Breast epithelium (tissue), 4 donors: ENCODE data around the gene EEPD1. TPM values are rescaled to one million over a fixed set of nuclear protein-coding genes. Genes with fewer than 3 reads are reported as not detected.

Source experiments
- DNase-seq, 2 donors: peaks; one replicate each; pipeline ENCODE4 v3.0.0-alpha.2; 2019; ENCODE audit warnings: low spot score in 2 of 2
- H3K27ac ChIP-seq, 2 donors: fragments of 200-600 bp; sonication (generic) in 1 of 2; one replicate each; pipeline ENCODE4 v1.5.1; 2016 to 2019; ENCODE audit warnings: mild to moderate bottlenecking in 1 of 2
- H3K27me3 ChIP-seq, 2 donors: fragments of 200-600 bp; sonication (generic) in 1 of 2; one replicate each; pipeline versions ENCODE4 v1.5.1 to v1.6.0; 2017 to 2019; ENCODE audit warnings: control low read depth in 1 of 2, mild to moderate bottlenecking in 1 of 2
- H3K36me3 ChIP-seq: fragments of 200-600 bp; one replicate; pipeline ENCODE4 v1.5.1; 2019
- H3K4me1 ChIP-seq, 2 donors: fragments of 200-600 bp; sonication (generic); one replicate each; pipeline ENCODE4 v1.5.1; 2016 to 2019; ENCODE audit warnings: control low read depth in 1 of 2
- H3K4me3 ChIP-seq, 3 donors: fragments of 200-600 bp; sonication (generic); 1 replicate in 2 of 3; 2 replicates in 1 of 3; pipeline ENCODE4 v1.5.1; 2016 to 2019; ENCODE audit warnings: mild to moderate bottlenecking in 3 of 3, moderate library complexity in 2 of 3
- H3K9me3 ChIP-seq, 2 donors: fragments of 200-600 bp; sonication (generic) in 1 of 2; one replicate each; pipeline ENCODE4 v1.5.1; 2016 to 2019; ENCODE audit warnings: control low read depth in 1 of 2
- POLR2A ChIP-seq: fragments of 450-650 bp; IDR thresholded peaks from one replicate; pipeline ENCODE4 v1.6.1; 2016; ENCODE audit warnings: antibody characterized with exemption, mild to moderate bottlenecking, moderate library complexity
- POLR2AphosphoS5 ChIP-seq, 3 donors: sonication (generic); formaldehyde crosslinking; IDR thresholded peaks; one replicate each; pipeline ENCODE4 v1.6.1; 2017; ENCODE audit warnings: antibody characterized with exemption in 3 of 3
- intact Hi-C: fragments of 100-400 bp; cut with DNase I; formaldehyde crosslinking; loops from one replicate; pipeline ENCODE4 v1.15.1; 2023; ENCODE audit warnings: low total_unique reads
- total RNA-seq, 3 donors: library from RNA; depleted of rRNA; stranded (reverse); fragments of >200 nt; gene quantifications; one replicate each; pipeline ENCODE4 v1.1.0, GENCODE V29; 2016
- TF ChIP-seq, protein P1 (sequence below), 3 donors: fragments of 450-650 bp; IDR thresholded peaks; one replicate each; pipeline ENCODE4 v1.5.1; 2016 to 2017; ENCODE audit warnings: antibody characterized with exemption in 3 of 3, mild to moderate bottlenecking in 3 of 3, moderate library complexity in 3 of 3

The EEPD1 gene
- total RNA-seq, 3 donors from 2014 or later, result 6.4 to 32.5 (median 10.5) TPM

DNA sequence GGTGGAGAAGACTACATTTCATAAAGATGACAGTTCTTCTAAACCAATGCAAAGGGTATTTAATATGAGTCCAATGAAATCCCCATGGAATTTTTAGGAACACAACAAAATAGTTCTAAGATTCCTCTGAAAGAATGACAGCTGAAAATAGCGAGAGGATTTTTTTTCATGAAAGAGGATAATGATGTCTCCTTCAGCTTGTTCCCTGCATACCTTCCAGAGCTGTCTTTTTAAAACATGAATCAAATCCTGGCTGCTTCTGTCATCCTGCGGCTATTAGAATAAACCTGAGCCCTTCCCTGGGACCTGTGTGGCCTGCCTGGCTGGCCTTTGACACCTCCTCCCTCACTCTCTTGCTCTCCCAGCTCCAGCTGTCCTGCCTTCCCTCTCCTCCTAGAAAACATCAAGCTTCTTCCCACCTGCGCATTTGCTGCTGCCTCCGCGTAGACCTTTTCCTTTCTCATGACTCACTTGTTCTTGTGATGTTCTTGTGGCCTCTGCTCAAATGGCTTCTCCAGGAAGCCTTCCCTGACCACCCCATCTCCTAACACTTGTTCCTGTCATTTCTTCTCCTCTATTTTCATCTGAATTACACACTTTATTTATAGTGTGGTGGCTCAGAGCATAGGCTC is 57.4 kb downstream of the EEPD1 start:
- intact Hi-C loops, result no loop called here

GRCh38 chr7:36214608-36215456 is 61.8 kb downstream of the EEPD1 start:
- Histone ChIP-seq H3K36me3 (no peaks in the 10 kb centered on the region), H3K4me1 (no peaks in the 10 kb centered on the region), H3K9me3 (no peaks in the 10 kb centered on the region), H3K27me3 (no peaks in the 10 kb centered on the region), H3K27ac (peak overlapping the region in 1 of 2 donors; percentile 74), H3K4me3 (no peak overlapping the region)
- no peak for DNase-seq
- intact Hi-C loops, result no loop called here
- no peak for TF ChIP-seq POLR2AphosphoS5 (IDR thresholded peaks at IDR 0.05)
- TF ChIP-seq, protein P1, sequence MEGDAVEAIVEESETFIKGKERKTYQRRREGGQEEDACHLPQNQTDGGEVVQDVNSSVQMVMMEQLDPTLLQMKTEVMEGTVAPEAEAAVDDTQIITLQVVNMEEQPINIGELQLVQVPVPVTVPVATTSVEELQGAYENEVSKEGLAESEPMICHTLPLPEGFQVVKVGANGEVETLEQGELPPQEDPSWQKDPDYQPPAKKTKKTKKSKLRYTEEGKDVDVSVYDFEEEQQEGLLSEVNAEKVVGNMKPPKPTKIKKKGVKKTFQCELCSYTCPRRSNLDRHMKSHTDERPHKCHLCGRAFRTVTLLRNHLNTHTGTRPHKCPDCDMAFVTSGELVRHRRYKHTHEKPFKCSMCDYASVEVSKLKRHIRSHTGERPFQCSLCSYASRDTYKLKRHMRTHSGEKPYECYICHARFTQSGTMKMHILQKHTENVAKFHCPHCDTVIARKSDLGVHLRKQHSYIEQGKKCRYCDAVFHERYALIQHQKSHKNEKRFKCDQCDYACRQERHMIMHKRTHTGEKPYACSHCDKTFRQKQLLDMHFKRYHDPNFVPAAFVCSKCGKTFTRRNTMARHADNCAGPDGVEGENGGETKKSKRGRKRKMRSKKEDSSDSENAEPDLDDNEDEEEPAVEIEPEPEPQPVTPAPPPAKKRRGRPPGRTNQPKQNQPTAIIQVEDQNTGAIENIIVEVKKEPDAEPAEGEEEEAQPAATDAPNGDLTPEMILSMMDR (IDR thresholded peaks at IDR 0.05), result no peak
- TF ChIP-seq POLR2A, result no peak

More for the DNA sequence above, 57.4 kb downstream of the EEPD1 start:
- TF ChIP-seq, protein P1 (IDR thresholded peaks at IDR 0.05), result no peak
- TF ChIP-seq POLR2A, result no peak
- TF ChIP-seq POLR2AphosphoS5 (IDR thresholded peaks at IDR 0.05), result no peak
- H3K9me3 ChIP-seq, result no peaks in the 10 kb centered on the region
- no peak for DNase-seq
- H3K4me1 ChIP-seq, result peaks cover 0 to 5% of the 10 kb centered on the region in 2 donors
- H3K27me3 ChIP-seq, result no peaks in the 10 kb centered on the region
- no peaks in the 10 kb centered on the region for H3K36me3 ChIP-seq
- no peak overlapping the region for H3K27ac ChIP-seq
- no peak overlapping the region for H3K4me3 ChIP-seq

DNA sequence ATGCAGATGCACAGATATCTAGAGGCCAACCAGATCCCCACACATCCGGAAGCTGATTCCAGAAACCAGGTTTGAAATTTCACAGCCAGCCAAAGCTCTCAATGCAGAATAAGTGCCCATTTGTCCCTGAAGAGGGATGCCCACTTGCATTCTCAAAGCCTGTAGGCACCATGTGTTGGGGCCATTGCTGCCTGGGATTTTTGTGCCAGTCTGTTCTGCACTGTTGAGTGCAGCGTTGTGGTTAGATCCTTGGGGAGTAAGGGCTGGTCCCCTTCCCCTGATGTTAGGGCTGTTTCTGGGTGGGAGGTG is 62.4 kb downstream of the EEPD1 start:
- Histone ChIP-seq H3K4me1 (no peaks in the 10 kb centered on the region), H3K9me3 (no peaks in the 10 kb centered on the region), H3K27me3 (no peaks in the 10 kb centered on the region), H3K4me3 (no peak overlapping the region), H3K27ac (no peak overlapping the region), H3K36me3 (no peaks in the 10 kb centered on the region)
- TF ChIP-seq, protein P1 (IDR thresholded peaks at IDR 0.05), result no peak
- TF ChIP-seq POLR2A (no peak), POLR2AphosphoS5 (IDR thresholded peaks at IDR 0.05) (no peak)
- intact Hi-C loops, result no loop called here
- no peak for DNase-seq

GRCh38 chr7:36216063-36216684 is 63.1 kb downstream of the EEPD1 start:
- no peaks in the 10 kb centered on the region for H3K36me3 ChIP-seq
- TF ChIP-seq POLR2A, result no peak
- no peak for TF ChIP-seq POLR2AphosphoS5 (IDR thresholded peaks at IDR 0.05)
- TF ChIP-seq, protein P1 (IDR thresholded peaks at IDR 0.05), result no peak
- no peak overlapping the region for H3K4me3 ChIP-seq
- no peaks in the 10 kb centered on the region for H3K4me1 ChIP-seq
- H3K27me3 ChIP-seq, result no peaks in the 10 kb centered on the region
- H3K27ac ChIP-seq, result no peak overlapping the region
- no peak for DNase-seq
- intact Hi-C loops, result no loop called here
- no peaks in the 10 kb centered on the region for H3K9me3 ChIP-seq
